H9 (cell line): ENCODE measurements around the gene SHB. TPM values are rescaled to one million over a fixed set of nuclear protein-coding genes. Genes with fewer than 3 reads are reported as not detected.
A peak's percentile ranks its signal among the peaks of the same experiment; 100 is the strongest.

Experiments
- DNase-seq: peaks from one replicate; pipeline ENCODE4 v3.0.0-alpha.2; 2017
- H2AFZ ChIP-seq: one replicate; pipeline ENCODE4 v1.6.1; 2013; ENCODE audit warnings: mild to moderate bottlenecking, low read length, control low read depth, moderate library complexity
- H2AK5ac ChIP-seq: 2 replicates; pipeline ENCODE4 v1.6.1; 2013; ENCODE audit warnings: low read length, control low read depth, mixed read lengths; ENCODE audit not compliant: insufficient read length
- H2BK120ac ChIP-seq: one replicate; pipeline ENCODE4 v1.6.1; 2013; ENCODE audit warnings: low read depth, mild to moderate bottlenecking, low read length, control low read depth, inconsistent platforms; ENCODE audit not compliant: poor library complexity, severe bottlenecking
- H2BK12ac ChIP-seq: 2 replicates; pipeline ENCODE4 v1.6.1; 2013; ENCODE audit warnings: low read length, control low read depth, mixed read lengths, low read depth; ENCODE audit not compliant: insufficient read length
- H2BK15ac ChIP-seq: 2 replicates; pipeline ENCODE4 v1.6.1; 2013; ENCODE audit warnings: low read depth, low read length, control low read depth
- H2BK20ac ChIP-seq: one replicate; pipeline ENCODE4 v1.6.1; 2013; ENCODE audit warnings: low read depth, mild to moderate bottlenecking, low read length, control low read depth, inconsistent platforms; ENCODE audit not compliant: poor library complexity, severe bottlenecking
- H2BK5ac ChIP-seq: 2 replicates; pipeline ENCODE4 v1.6.1; 2013; ENCODE audit warnings: low read length, control low read depth, mixed read lengths; ENCODE audit not compliant: insufficient read length
- H3K14ac ChIP-seq: 2 replicates; pipeline ENCODE4 v1.6.1; 2013; ENCODE audit warnings: low read length, control low read depth; ENCODE audit not compliant: insufficient read depth
- H3K18ac ChIP-seq: 2 replicates; pipeline ENCODE4 v1.6.1; 2013; ENCODE audit warnings: low read depth, mild to moderate bottlenecking, mixed read lengths, low read length, control low read depth; ENCODE audit not compliant: insufficient read length
- H3K23ac ChIP-seq: 2 replicates; pipeline ENCODE4 v1.6.1; 2013; ENCODE audit warnings: low read length, control low read depth, mixed read lengths, low read depth; ENCODE audit not compliant: insufficient read length
- H3K23me2 ChIP-seq: 2 replicates; pipeline ENCODE4 v1.6.1; 2013; ENCODE audit warnings: low read depth, mild to moderate bottlenecking, mixed read lengths, low read length, control low read depth; ENCODE audit not compliant: insufficient read length, poor library complexity, severe bottlenecking
- H3K27ac ChIP-seq: 2 replicates; pipeline ENCODE4 v1.5.1; 2013; ENCODE audit warnings: low read length, control low read depth, mixed read lengths, low read depth; ENCODE audit not compliant: insufficient read length
- H3K27me3 ChIP-seq: 2 replicates; pipeline ENCODE4 v1.6.1; 2013; ENCODE audit warnings: low read length, control low read depth, inconsistent platforms; ENCODE audit not compliant: insufficient read depth
- H3K4ac ChIP-seq: 2 replicates; pipeline ENCODE4 v1.6.1; 2013; ENCODE audit warnings: low read depth, mild to moderate bottlenecking, control low read depth, inconsistent platforms, low read length, moderate library complexity
- H3K4me1 ChIP-seq: 2 replicates; pipeline ENCODE4 v1.6.1; 2013; ENCODE audit warnings: low read length, control low read depth, inconsistent platforms; ENCODE audit not compliant: insufficient read depth
- H3K4me2 ChIP-seq: 2 replicates; pipeline ENCODE4 v1.6.1; 2013; ENCODE audit warnings: low read length, control low read depth, mixed read lengths; ENCODE audit not compliant: insufficient read length, insufficient read depth
- H3K56ac ChIP-seq: 2 replicates; pipeline ENCODE4 v1.6.1; 2013; ENCODE audit warnings: low read depth, mild to moderate bottlenecking, mixed read lengths, low read length, control low read depth; ENCODE audit not compliant: insufficient read length
- H3K79me1 ChIP-seq: 2 replicates; pipeline ENCODE4 v1.6.1; 2013; ENCODE audit warnings: low read depth, mild to moderate bottlenecking, moderate library complexity, low read length, control low read depth, inconsistent platforms; ENCODE audit not compliant: insufficient read depth, poor library complexity, severe bottlenecking
- H3K79me2 ChIP-seq: 2 replicates; pipeline ENCODE4 v1.6.1; 2013; ENCODE audit warnings: low read length, control low read depth, inconsistent platforms; ENCODE audit not compliant: insufficient read depth
- H3K9ac ChIP-seq: 2 replicates; pipeline ENCODE4 v1.6.1; 2013; ENCODE audit warnings: low read length, control low read depth, mixed read lengths; ENCODE audit not compliant: insufficient read length; ENCODE audit errors: extremely low read depth
- H3K9me3 ChIP-seq: one replicate; pipeline ENCODE4 v1.6.1; 2013; ENCODE audit warnings: low read depth, low read length, inconsistent platforms; ENCODE audit not compliant: control insufficient read depth
- H3T11ph ChIP-seq: one replicate; pipeline ENCODE4 v1.6.1; 2013; ENCODE audit warnings: mild to moderate bottlenecking, low read length, control low read depth, inconsistent platforms
- H4K20me1 ChIP-seq: one replicate; pipeline ENCODE4 v1.6.1; 2013; ENCODE audit not compliant: control insufficient read depth, insufficient read length, insufficient read depth
- H4K5ac ChIP-seq: 2 replicates; pipeline ENCODE4 v1.6.1; 2013; ENCODE audit warnings: low read depth, mild to moderate bottlenecking, mixed read lengths, low read length, control low read depth; ENCODE audit not compliant: insufficient read length
- H4K8ac ChIP-seq: replicated peaks from 2 replicates; pipeline ENCODE4 v1.6.1; 2013; ENCODE audit warnings: low read length, control low read depth, mixed read lengths, low read depth; ENCODE audit not compliant: insufficient read length
- H4K91ac ChIP-seq: 2 replicates; pipeline ENCODE4 v1.6.1; 2013; ENCODE audit warnings: low read depth, mild to moderate bottlenecking, moderate library complexity, mixed read lengths, low read length, control low read depth; ENCODE audit not compliant: insufficient read length
- H3K27ac Mint-ChIP-seq, 3 experiments: 2 replicates in 2 of 3; 3 replicates in 1 of 3; pipeline ENCODE4 v1.8.0; 2020 to 2021; ENCODE audit warnings: mixed read lengths in 3 of 3, mild to moderate bottlenecking in 1 of 3, moderate library complexity in 1 of 3
- H3K27me3 Mint-ChIP-seq: 2 replicates; pipeline ENCODE4 v1.8.0; 2021; ENCODE audit warnings: low read depth, mild to moderate bottlenecking, moderate library complexity, mixed read lengths
- H3K36me3 Mint-ChIP-seq, 3 experiments: 2 replicates in 2 of 3; 3 replicates in 1 of 3; pipeline ENCODE4 v1.8.0; 2020 to 2021; ENCODE audit warnings: low read depth in 3 of 3, mixed read lengths in 3 of 3; ENCODE audit not compliant: insufficient read depth in 1 of 3
- H3K4me1 Mint-ChIP-seq, 2 experiments: 2 replicates each; pipeline ENCODE4 v1.8.0; 2020; ENCODE audit warnings: mixed read lengths in 2 of 2
- H3K4me3 Mint-ChIP-seq, 2 experiments: 2 replicates in 1 of 2; 3 replicates in 1 of 2; pipeline ENCODE4 v1.8.0; 2020 to 2021; ENCODE audit warnings: mild to moderate bottlenecking in 2 of 2, mixed read lengths in 2 of 2, moderate library complexity in 1 of 2
- H3K9me3 Mint-ChIP-seq, 2 experiments: 2 replicates in 1 of 2; 3 replicates in 1 of 2; pipeline ENCODE4 v1.8.0; 2020; ENCODE audit warnings: mild to moderate bottlenecking in 2 of 2, mixed read lengths in 2 of 2, moderate library complexity in 1 of 2
- CTCF ChIP-seq: fragments of 200-600 bp; sonication (generic); conservative IDR thresholded peaks from 3 replicates; pipeline ENCODE4 v1.8.0; 2021; ENCODE audit warnings: antibody characterized with exemption, mild to moderate bottlenecking
- WGBS: extraction: QIAGEN DNeasy Blood & Tissue Kit; methylation state at CpG from one replicate; pipeline ENCODE4 v1.1.7; 2013; ENCODE audit warnings: missing lambda C conversion rate, low lambda C conversion rate, mixed read lengths; ENCODE audit not compliant: insufficient read length; ENCODE audit errors: extremely low coverage; 5-methylcytosine and 5-hydroxymethylcytosine counted together
- total RNA-seq: library from RNA; stranded (reverse); gene quantifications from 2 replicates; pipeline ENCODE4 v1.2.1, GENCODE V29; 2021

The SHB gene
- total RNA-seq, 1 experiment from 2014 or later = 14.6 TPM

GRCh38 chr9:38062106-38062497, 6.9 kb downstream of the SHB start:
- no peak overlapping the region for H4K8ac ChIP-seq
- H3T11ph ChIP-seq = no peak overlapping the region
- H2BK15ac ChIP-seq = no peak overlapping the region
- H3K9me3 ChIP-seq = no peaks in the 10 kb centered on the region
- peaks cover 8% of the 10 kb centered on the region for H3K23me2 ChIP-seq
- Mint-ChIP-seq H3K27ac (peak overlapping the region; percentile 15 to 68 (median 28); a peak in 3 of 7 replicates), H3K36me3 (peaks cover 0 to 10% (median 0%) of the 10 kb centered on the region in 3 experiments; a peak in 5 of 7 replicates), H3K4me3 (no peak overlapping the region), H3K4me1 (peaks cover 71 to 78% of the 10 kb centered on the region in 2 experiments), H3K27me3 (peaks cover 6% of the 10 kb centered on the region), H3K9me3 (no peaks in the 10 kb centered on the region; a peak in 1 of 5 replicates)
- H3K4ac ChIP-seq = no peak overlapping the region
- DNase-seq = no peak
- H2BK5ac ChIP-seq = no peak overlapping the region
- peaks cover 2% of the 10 kb centered on the region for H3K79me1 ChIP-seq
- no peak overlapping the region for H4K91ac ChIP-seq
- no peak overlapping the region for H2AK5ac ChIP-seq
- H2BK12ac ChIP-seq = no peak overlapping the region
- no peak for TF ChIP-seq CTCF
- H2BK120ac ChIP-seq = no peak overlapping the region
- 0 out of 2 replicates have a peak overlapping the region, but pooled peaks have one; percentile 6 for H3K14ac ChIP-seq
- peaks cover 4% of the 10 kb centered on the region; the same call in 1 of the 2 replicates for H3K79me2 ChIP-seq
- no CpG with 5 or more reads among the region's 3 CpGs for WGBS
- no peak overlapping the region for H3K56ac ChIP-seq
- H3K9ac ChIP-seq = no peak overlapping the region
- H4K20me1 ChIP-seq = peaks cover 2% of the 10 kb centered on the region
- H3K4me1 ChIP-seq = peaks cover 10% of the 10 kb centered on the region; the same call in 1 of the 2 replicates
- H3K4me2 ChIP-seq = no peak overlapping the region
- H3K27me3 ChIP-seq = no peaks in the 10 kb centered on the region; the same call in 1 of the 2 replicates
- no peak overlapping the region for H3K23ac ChIP-seq
- H2AFZ ChIP-seq = no peak overlapping the region
- no peak overlapping the region for H3K18ac ChIP-seq
- H3K27ac ChIP-seq = no peak overlapping the region
- no peak overlapping the region for H2BK20ac ChIP-seq
- H4K5ac ChIP-seq = no peak overlapping the region
